Muscle layer of colon (tissue), 2 donors: ENCODE results near the gene SRGAP3.

Experiments used
- H3K27ac ChIP-seq: one replicate; pipeline ENCODE4 v1.7.0; 2013; ENCODE audit warnings: low read depth, mild to moderate bottlenecking, low read length, moderate library complexity
- H3K27me3 ChIP-seq, 2 donors: one replicate each; pipeline ENCODE4 v1.7.0; 2013; ENCODE audit warnings: low read length in 2 of 2, mild to moderate bottlenecking in 2 of 2; ENCODE audit not compliant: insufficient read depth in 2 of 2, control insufficient read depth in 1 of 2
- H3K36me3 ChIP-seq: one replicate; pipeline ENCODE4 v1.7.0; 2013; ENCODE audit warnings: mild to moderate bottlenecking, low read length; ENCODE audit not compliant: insufficient read depth
- H3K4me1 ChIP-seq: one replicate; pipeline ENCODE4 v1.7.0; 2013; ENCODE audit warnings: mild to moderate bottlenecking, low read length; ENCODE audit not compliant: insufficient read depth
- H3K4me3 ChIP-seq, 2 donors: one replicate each; pipeline ENCODE4 v1.7.0; 2013; ENCODE audit warnings: low read length in 2 of 2, low read depth in 1 of 2, mild to moderate bottlenecking in 1 of 2, moderate library complexity in 1 of 2
- H3K9ac ChIP-seq: one replicate; pipeline ENCODE4 v1.7.0; 2013; ENCODE audit warnings: low read length
- H3K9me3 ChIP-seq: one replicate; pipeline ENCODE4 v1.7.0; 2013; ENCODE audit warnings: mild to moderate bottlenecking, low read length
- donor health status: abdominal sarcoma.
- donor health status: Adenocarcinoma of cecum.

Gene SRGAP3

GRCh38 chr3:9070961-9071360 lies 178.5 kb downstream of the SRGAP3 start:
- Histone ChIP-seq H3K4me3 (no peak overlapping the region), H3K27me3 (no peaks in the 10 kb centered on the region), H3K27ac (no peak overlapping the region), H3K9me3 (no peaks in the 10 kb centered on the region), H3K36me3 (no peaks in the 10 kb centered on the region), H3K9ac (no peak overlapping the region), H3K4me1 (peaks cover 7% of the 10 kb centered on the region)

- H3K36me3 ChIP-seq = no peaks in the 10 kb centered on the region
- H3K9me3 ChIP-seq = no peaks in the 10 kb centered on the region
- H3K4me1 ChIP-seq = peaks cover 7% of the 10 kb centered on the region
- H3K9ac ChIP-seq = no peak overlapping the region
- H3K27me3 ChIP-seq = no peaks in the 10 kb centered on the region
- H3K4me3 ChIP-seq = no peak overlapping the region
- no peak overlapping the region for H3K27ac ChIP-seq
These were observed 179.5 kb downstream of the SRGAP3 start for GRCh38 chr3:9069971-9070370.

GRCh38 chr3:9068051-9068450 lies 181.4 kb downstream of the SRGAP3 start:
- no peaks in the 10 kb centered on the region for H3K27me3 ChIP-seq
- no peak overlapping the region for H3K27ac ChIP-seq
- peaks cover 7% of the 10 kb centered on the region for H3K4me1 ChIP-seq
- no peak overlapping the region for H3K9ac ChIP-seq
- no peak overlapping the region for H3K4me3 ChIP-seq
- H3K9me3 ChIP-seq = no peaks in the 10 kb centered on the region
- H3K36me3 ChIP-seq = no peaks in the 10 kb centered on the region

- no peaks in the 10 kb centered on the region for H3K36me3 ChIP-seq
- H3K9me3 ChIP-seq = no peaks in the 10 kb centered on the region
- H3K4me1 ChIP-seq = peaks cover 7% of the 10 kb centered on the region
- H3K9ac ChIP-seq = no peak overlapping the region
- no peak overlapping the region for H3K4me3 ChIP-seq
- H3K27ac ChIP-seq = no peak overlapping the region
- no peaks in the 10 kb centered on the region for H3K27me3 ChIP-seq
These were observed 182.0 kb downstream of the SRGAP3 start for GRCh38 chr3:9067352-9067975.

- H3K36me3 ChIP-seq = no peaks in the 10 kb centered on the region
- no peak overlapping the region for H3K9ac ChIP-seq
- H3K27ac ChIP-seq = no peak overlapping the region
- no peaks in the 10 kb centered on the region for H3K27me3 ChIP-seq
- peaks cover 7% of the 10 kb centered on the region for H3K4me1 ChIP-seq
- H3K4me3 ChIP-seq = no peak overlapping the region
- H3K9me3 ChIP-seq = no peaks in the 10 kb centered on the region
These were observed 182.7 kb downstream of the SRGAP3 start for GRCh38 chr3:9066775-9067174.

GRCh38 chr3:9066141-9066540 lies 183.3 kb downstream of the SRGAP3 start:
- Histone ChIP-seq H3K9me3 (no peaks in the 10 kb centered on the region), H3K4me3 (no peak overlapping the region), H3K27ac (no peak overlapping the region), H3K4me1 (peaks cover 7% of the 10 kb centered on the region), H3K27me3 (no peaks in the 10 kb centered on the region), H3K9ac (no peak overlapping the region), H3K36me3 (no peaks in the 10 kb centered on the region)

GRCh38 chr3:9064850-9065249 lies 184.6 kb downstream of the SRGAP3 start:
- H3K4me1 ChIP-seq = peaks cover 7% of the 10 kb centered on the region
- no peaks in the 10 kb centered on the region for H3K27me3 ChIP-seq
- no peaks in the 10 kb centered on the region for H3K36me3 ChIP-seq
- no peak overlapping the region for H3K9ac ChIP-seq
- no peak overlapping the region for H3K27ac ChIP-seq
- H3K9me3 ChIP-seq = no peaks in the 10 kb centered on the region
- no peak overlapping the region for H3K4me3 ChIP-seq

GRCh38 chr3:9064251-9064650 lies 185.2 kb downstream of the SRGAP3 start:
- Histone ChIP-seq H3K27me3 (no peaks in the 10 kb centered on the region), H3K27ac (no peak overlapping the region), H3K4me1 (peaks cover 7% of the 10 kb centered on the region), H3K9me3 (no peaks in the 10 kb centered on the region), H3K36me3 (no peaks in the 10 kb centered on the region), H3K4me3 (no peak overlapping the region), H3K9ac (no peak overlapping the region)

- no peaks in the 10 kb centered on the region for H3K9me3 ChIP-seq
- H3K4me3 ChIP-seq = no peak overlapping the region
- H3K9ac ChIP-seq = no peak overlapping the region
- H3K36me3 ChIP-seq = peaks cover 5% of the 10 kb centered on the region
- H3K27me3 ChIP-seq = no peaks in the 10 kb centered on the region
- H3K4me1 ChIP-seq = peaks cover 6% of the 10 kb centered on the region
- H3K27ac ChIP-seq = no peak overlapping the region
These were observed 186.9 kb downstream of the SRGAP3 start for GRCh38 chr3:9062570-9062969.

- H3K4me1 ChIP-seq = no peaks in the 10 kb centered on the region
- no peak overlapping the region for H3K27ac ChIP-seq
- no peak overlapping the region for H3K4me3 ChIP-seq
- H3K27me3 ChIP-seq = no peaks in the 10 kb centered on the region
- peaks cover 5% of the 10 kb centered on the region for H3K36me3 ChIP-seq
- H3K9me3 ChIP-seq = no peaks in the 10 kb centered on the region
- no peak overlapping the region for H3K9ac ChIP-seq
These were observed 187.8 kb downstream of the SRGAP3 start for GRCh38 chr3:9061634-9062033.

- H3K9me3 ChIP-seq = no peaks in the 10 kb centered on the region
- H3K27me3 ChIP-seq = no peaks in the 10 kb centered on the region
- no peak overlapping the region for H3K4me3 ChIP-seq
- H3K4me1 ChIP-seq = no peaks in the 10 kb centered on the region
- no peak overlapping the region for H3K9ac ChIP-seq
- peaks cover 5% of the 10 kb centered on the region for H3K36me3 ChIP-seq
- no peak overlapping the region for H3K27ac ChIP-seq
These were observed 189.7 kb downstream of the SRGAP3 start for GRCh38 chr3:9059489-9060400.
